Measurements from ENCODE around the gene SMAD3.

- TF ChIP-seq ZNF677 (tag by site-specific recombination; IDR thresholded peaks at IDR 0.05), result no peak
- TF ChIP-seq CTCF (tag by site-specific recombination; IDR thresholded peaks at IDR 0.05), result no peak
Observed at GRCh38 chr15:67197364-67197695, 131.9 kb downstream of the SMAD3 start.
